NK-92 treated with Interleukin-12 subunit alpha and Interleukin-12 subunit beta, amount 100 ng/mL, for 24 hours (cell line): ENCODE results near the gene FAHD2A.
"Not testable (repeated sequence)": the region's sequence is repeated elsewhere in the genome, so short reads cannot be mapped to it uniquely, and the experiment has no call there.

Experiments used
- DNase-seq: peaks from one replicate; lab custom pipeline; 2025; lab: John Stamatoyannopoulos, UW

The FAHD2A gene

GRCh38 chr2:95402370-95403203, at the start of gene FAHD2A:
FAHD2A (plus strand) TSS chr2:95402708; CDS start chr2:95405559, 2,851 bp downstream.
- DNase-seq: peak; percentile 92

- no peak for DNase-seq
Measured at GRCh38 chr2:95353055-95353575, 49.4 kb upstream of the FAHD2A start.

GRCh38 chr2:95353613-95354468, 48.7 kb upstream of the FAHD2A start:
- DNase-seq: no peak

- no peak for DNase-seq
Measured at GRCh38 chr2:95354469-95354901, 48.0 kb upstream of the FAHD2A start.

- no peak for DNase-seq
Measured at GRCh38 chr2:95354925-95355324, 47.6 kb upstream of the FAHD2A start.

- not testable (repeated sequence) for DNase-seq
Measured at GRCh38 chr2:95355486-95355885, 47.0 kb upstream of the FAHD2A start.

- DNase-seq: no peak
Measured at GRCh38 chr2:95356821-95357700, 45.4 kb upstream of the FAHD2A start.

- DNase-seq: no peak
Measured at GRCh38 chr2:95357717-95358280, 44.7 kb upstream of the FAHD2A start.

- no peak for DNase-seq
Measured at GRCh38 chr2:95359031-95359430, 43.5 kb upstream of the FAHD2A start.

GRCh38 chr2:95359501-95359930, 43.0 kb upstream of the FAHD2A start:
- no peak for DNase-seq

GRCh38 chr2:95361216-95361980, 41.1 kb upstream of the FAHD2A start:
- no peak for DNase-seq

GRCh38 chr2:95362486-95362885, 40.0 kb upstream of the FAHD2A start:
- DNase-seq: no peak

GRCh38 chr2:95366514-95366913, 36.0 kb upstream of the FAHD2A start:
- no peak for DNase-seq

GRCh38 chr2:95372216-95372829, 30.2 kb upstream of the FAHD2A start:
- no peak for DNase-seq

- DNase-seq: no peak
Measured at GRCh38 chr2:95372845-95373244, 29.7 kb upstream of the FAHD2A start.

- DNase-seq: no peak
Measured at GRCh38 chr2:95374029-95374428, 28.5 kb upstream of the FAHD2A start.

- DNase-seq: no peak
Measured at GRCh38 chr2:95374451-95374920, 28.0 kb upstream of the FAHD2A start.

GRCh38 chr2:95374921-95375471, 27.5 kb upstream of the FAHD2A start:
- DNase-seq: no peak

GRCh38 chr2:95375532-95376150, 26.9 kb upstream of the FAHD2A start:
- DNase-seq: no peak
